K562 (cell line): Measurements from ENCODE around the gene WSCD2. TPM values are rescaled to one million over a fixed set of nuclear protein-coding genes. Genes with fewer than 3 reads are reported as not detected.
A peak's percentile ranks its signal among the peaks of the same experiment; 100 is the strongest.

Experiments
- ATAC-seq: fragments of 200-7000 bp; cut with Tn5 transposase; 3 replicates; pipeline ENCODE4 v1.9.1; 2020; ENCODE audit warnings: moderate library complexity
- BruUV-seq: library from RNA; stranded (reverse); fragments of 400-500 nt; replicated peaks from 2 replicates; lab custom pipeline; 2021; lab: Mats Ljungman, UMichigan
- CTCF ChIA-PET: fragments of 300-600 bp; formaldehyde crosslinking; extraction: SDS; loops from one replicate; lab custom pipeline; 2021; ENCODE audit warnings: low intra/inter-chr PET ratio; lab: Yijun Ruan, JAX
- POLR2A ChIA-PET: fragments of 300-600, 350-650 bp; sonication (Branson Sonifier 250); formaldehyde crosslinking; extraction: SDS; loops from one replicate; lab custom pipeline; 2021; ENCODE audit warnings: antibody characterized with exemption, inconsistent platforms; lab: Yijun Ruan, JAX
- DNase-seq, 4 experiments: peaks; one replicate each; pipeline versions ENCODE4 v3.0.0 to v3.0.0-alpha.2; 2011 to 2018; ENCODE audit warnings: low spot score in 3 of 4, mixed read lengths in 3 of 4; ENCODE audit errors: extremely low read depth in 1 of 4
- FAIRE-seq: peaks from 2 replicates; lab custom pipeline; 2011; peaks lifted over from hg19 to GRCh38; lab: Jason Lieb, UNC
- H2AFZ ChIP-seq: 2 replicates; pipeline ENCODE4 v1.6.0; 2011; ENCODE audit warnings: low read depth, low read length, control low read depth, inconsistent platforms
- H3K27ac ChIP-seq: fragments of 200-600 bp; 3 replicates; pipeline ENCODE4 v1.8.0; 2011; ENCODE audit warnings: low read depth, mild to moderate bottlenecking, control low read depth, inconsistent platforms, low read length, moderate library complexity, mixed read lengths; ENCODE audit errors: extremely low read depth
- H3K27me3 ChIP-seq, 2 experiments: fragments of 300-600 bp in 1 of 2; 2 replicates in 1 of 2; 3 replicates in 1 of 2; pipeline versions ENCODE4 v1.6.0 to v1.8.0; 2011; ENCODE audit warnings: inconsistent platforms in 2 of 2, low read length in 2 of 2, mild to moderate bottlenecking in 1 of 2, mixed read lengths in 1 of 2, moderate library complexity in 1 of 2; ENCODE audit not compliant: control insufficient read depth in 2 of 2, insufficient read depth in 2 of 2
- H3K36me3 ChIP-seq: fragments of 300-600 bp; 3 replicates; pipeline ENCODE4 v1.8.0; 2011; ENCODE audit warnings: mild to moderate bottlenecking, low read length, inconsistent platforms; ENCODE audit not compliant: control insufficient read depth, insufficient read depth
- H3K4me1 ChIP-seq, 2 experiments: fragments of 200-600 bp in 1 of 2; replicated peaks in 1 of 2; 2 replicates in 1 of 2; 3 replicates in 1 of 2; pipeline versions ENCODE4 v1.5.1 to v1.8.0; 2011; ENCODE audit warnings: inconsistent platforms in 2 of 2, low read length in 2 of 2, mild to moderate bottlenecking in 1 of 2, mixed read lengths in 1 of 2, moderate library complexity in 1 of 2; ENCODE audit not compliant: control insufficient read depth in 2 of 2, insufficient read depth in 2 of 2
- H3K4me2 ChIP-seq: 2 replicates; pipeline ENCODE4 v1.6.1; 2011; ENCODE audit warnings: low read length, control low read depth, inconsistent platforms, mixed read lengths; ENCODE audit not compliant: insufficient read depth
- H3K4me3 ChIP-seq: fragments of 200-600 bp; sonication (generic), shearing (Covaris generic); 2 replicates; pipeline ENCODE4 v1.5.1; 2016; ENCODE audit warnings: control low read depth, inconsistent platforms
- H3K79me2 ChIP-seq: fragments of 200-600 bp; 3 replicates; pipeline ENCODE4 v1.8.0; 2011; ENCODE audit warnings: low read length, inconsistent platforms; ENCODE audit not compliant: control insufficient read depth, insufficient read depth
- H3K9ac ChIP-seq, 2 experiments: 2 replicates each; pipeline versions ENCODE4 v1.6.0 to v1.6.1; 2011; ENCODE audit warnings: low read depth in 2 of 2, low read length in 2 of 2, control low read depth in 1 of 2, inconsistent platforms in 1 of 2, mild to moderate bottlenecking in 1 of 2, mixed read lengths in 1 of 2; ENCODE audit not compliant: insufficient read depth in 1 of 2
- H3K9me1 ChIP-seq: one replicate; pipeline ENCODE4 v1.6.0; 2011; ENCODE audit warnings: inconsistent platforms, mild to moderate bottlenecking, low read length, moderate library complexity; ENCODE audit not compliant: control insufficient read depth, insufficient read depth
- H3K9me3 ChIP-seq: replicated peaks from 2 replicates; pipeline ENCODE4 v1.5.1; 2011; ENCODE audit warnings: low read depth, low read length, inconsistent platforms; ENCODE audit not compliant: control insufficient read depth, insufficient read depth
- H4K20me1 ChIP-seq: replicated peaks from 2 replicates; pipeline ENCODE4 v1.6.1; 2011; ENCODE audit warnings: low read length, inconsistent platforms, mixed read lengths; ENCODE audit not compliant: control insufficient read depth, insufficient read depth
- EGR1 ChIP-seq: fragments of 450-650 bp; conservative IDR thresholded peaks from 2 replicates; pipeline ENCODE4 v1.6.1; 2017; ENCODE audit warnings: mild to moderate bottlenecking
- EWSR1 ChIP-seq: fragments of 450-650 bp; IDR thresholded peaks from 2 replicates; pipeline ENCODE4 v1.6.1; 2018; ENCODE audit warnings: borderline replicate concordance, mild to moderate bottlenecking, low read depth, moderate library complexity; ENCODE audit not compliant: partially characterized antibody
- GTF2B ChIP-seq: IDR thresholded peaks from 2 replicates; pipeline ENCODE4 v1.6.1; 2011; ENCODE audit not compliant: insufficient read length; ENCODE audit errors: extremely low read depth
- HBP1 ChIP-seq: fragments of 450-650 bp; formaldehyde crosslinking; IDR thresholded peaks from 2 replicates; pipeline ENCODE4 v1.4.0; 2022; ENCODE audit warnings: missing genetic modification characterization
- IRF1 ChIP-seq: sonication (generic); formaldehyde crosslinking; IDR thresholded peaks from 2 replicates; pipeline ENCODE4 v1.8.0; 2022; ENCODE audit warnings: missing genetic modification reagents, mild to moderate bottlenecking, borderline replicate concordance
- MLX ChIP-seq, 2 experiments: fragments of 450-650 bp in 1 of 2; sonication (generic) in 1 of 2; formaldehyde crosslinking; conservative IDR thresholded peaks; 2 replicates each; pipeline versions ENCODE4 v1.4.0 to v1.8.1; 2020 to 2022; ENCODE audit warnings: mild to moderate bottlenecking in 1 of 2, missing genetic modification reagents in 1 of 2
- TAL1 ChIP-seq: fragments of 450-650 bp; IDR thresholded peaks from 2 replicates; pipeline ENCODE4 v1.6.1; 2016; ENCODE audit warnings: mild to moderate bottlenecking
- XRCC4 ChIP-seq: IDR thresholded peaks from one replicate; pipeline ENCODE4 v1.6.1; 2011; ENCODE audit not compliant: insufficient read depth, insufficient read length; ENCODE audit errors: extremely low read depth
- ZC3H8 ChIP-seq: fragments of 450-650 bp; IDR thresholded peaks from 2 replicates; pipeline ENCODE4 v1.6.1; 2017
- ZNF124 ChIP-seq: sonication (generic); formaldehyde crosslinking; IDR thresholded peaks from 2 replicates; pipeline ENCODE4 v1.8.1; 2022; ENCODE audit warnings: missing genetic modification reagents
- ZNF274 ChIP-seq: IDR thresholded peaks from 2 replicates; pipeline ENCODE4 v1.6.1; 2011; ENCODE audit warnings: low read depth, mild to moderate bottlenecking, low read length, moderate library complexity, borderline replicate concordance
- ZNF316 ChIP-seq: fragments of 450-650 bp; IDR thresholded peaks from 2 replicates; pipeline ENCODE4 v1.6.1; 2016
- WGBS: fragments of 100-300 bp; shearing (Covaris generic); methylation state at CpG from one replicate; pipeline ENCODE4 v1.1.6; 2016; ENCODE audit warnings: low coverage, mixed read lengths; ENCODE audit not compliant: insufficient coverage; ENCODE audit errors: missing lambda C conversion rate; 5-methylcytosine and 5-hydroxymethylcytosine counted together
- in situ Hi-C: fragments of 300-500 bp; cut with MboI; formaldehyde crosslinking; loops from 4 replicates; pipeline ENCODE4 v1.15.0; 2018; ENCODE audit warnings: inconsistent platforms, mixed read lengths
- intact Hi-C: fragments of 100-400 bp; cut with micrococcal nuclease; formaldehyde crosslinking; loops from 2 replicates; pipeline ENCODE4 v1.14.2; 2022
- polyA plus RNA-seq, 8 experiments: library from polyadenylated mRNA; depleted of rRNA in 4 of 8; stranded (reverse) in 5 of 8; unstranded in 3 of 8; fragments of >200 nt; fragmentation: Nextera tagmentation in 2 of 8; fragmentation: Illumina TruSeq in 1 of 8; extraction: Ambion mirVana in 2 of 8; extraction: Trizol in 1 of 8; gene quantifications; 2 replicates each; pipeline versions ENCODE4 v1.2.1 to v1.2.3, GENCODE V29; 2011 to 2014; ENCODE audit warnings: inconsistent platforms in 1 of 8, missing spikeins in 1 of 8
- total RNA-seq, 7 experiments: library from RNA; depleted of rRNA in 6 of 7; stranded (reverse); fragments of >200 nt in 6 of 7; fragmentation: Illumina TruSeq in 2 of 7; extraction: Trizol in 2 of 7; gene quantifications; 2 replicates each; pipeline versions ENCODE4 v1.2.1 to v1.2.3, GENCODE V29; 2011 to 2021; ENCODE audit warnings: low replicate concordance in 1 of 7

Gene WSCD2
- total and polyA plus RNA-seq, 9 of the 15 experiments (the other 6 are each of a cell fraction or from before 2014, with no cell fraction given), result 0.72 to 14.1 (median 4.0) TPM

DNA sequence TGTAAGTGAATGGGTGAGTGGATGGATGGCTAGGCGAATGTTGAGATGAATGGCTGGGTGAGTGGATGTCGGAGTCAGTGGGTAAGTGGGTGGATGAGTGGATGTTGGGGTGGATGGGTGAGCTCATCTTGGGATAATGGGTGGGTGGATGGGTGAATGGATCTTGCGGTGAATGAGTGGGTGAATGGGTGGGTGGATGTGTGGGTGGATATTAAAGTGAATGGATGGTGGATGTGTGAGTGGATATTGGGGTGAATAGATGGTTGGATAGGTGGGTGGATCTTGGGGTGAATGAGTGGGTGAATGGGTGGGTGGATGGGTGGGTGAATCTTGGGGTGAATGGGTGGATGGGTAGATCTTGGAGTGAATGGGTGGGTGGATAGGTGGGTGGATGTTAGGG lies 158.1 kb downstream of the WSCD2 start:
- intact Hi-C loops (no loop called here), in situ Hi-C loops (no loop called here)
- no peaks in the 10 kb centered on the region for H3K4me1 ChIP-seq
- no peak overlapping the region for H3K4me3 ChIP-seq
- POLR2A ChIA-PET, result interaction anchor here (0.6 kb wide), 3 partner anchors 16 to 924 kb away, joined by 3 to 4 read pairs (median 3); no protein-coding TSS in a partner anchor
- DNase-seq, result no peak
- H2AFZ ChIP-seq, result no peak overlapping the region
- peaks cover 3% of the 10 kb centered on the region; the same call in 1 of the 2 replicates for H4K20me1 ChIP-seq
- no peaks in the 10 kb centered on the region for H3K9me3 ChIP-seq
- no peak for ATAC-seq
- H3K36me3 ChIP-seq, result no peaks in the 10 kb centered on the region
- H3K27ac ChIP-seq, result no peak overlapping the region
- BruUV-seq, result no TSS peak
- TF ChIP-seq TAL1, result no peak
- TF ChIP-seq XRCC4, result no peak
- no peak for TF ChIP-seq EWSR1
- TF ChIP-seq EGR1, result peak; percentile 91
- no peak for TF ChIP-seq ZC3H8
- TF ChIP-seq MLX (CRISPR knock-in tag; conservative IDR thresholded peaks at IDR 0.05), result no peak
- TF ChIP-seq GTF2B, result no peak
- TF ChIP-seq ZNF274, result no peak
- TF ChIP-seq ZNF316, result no peak
- TF ChIP-seq ZNF124, result no peak
- no peak for TF ChIP-seq IRF1 (CRISPR knock-in tag)
- TF ChIP-seq HBP1 (CRISPR knock-in tag), result 0 out of 2 replicates have a peak, but pooled peaks have one; percentile 46
- TF ChIP-seq, all 486 proteins: peak for 2
- no peak for FAIRE-seq
- peaks cover 0 to 43% of the 10 kb centered on the region in 2 experiments; a peak in 2 of 5 replicates for H3K27me3 ChIP-seq
- H3K4me2 ChIP-seq, result no peak overlapping the region
- WGBS, result 6% methylated on average over 3 of the region's 3 CpGs
- H3K9ac ChIP-seq, result no peak overlapping the region
- CTCF ChIA-PET, result no interaction called here
- H3K9me1 ChIP-seq, result no peaks in the 10 kb centered on the region
- H3K79me2 ChIP-seq, result no peaks in the 10 kb centered on the region
